HFF-Myc (cell line): ENCODE measurements around the gene PPP2R5C.

ENCODE experiments used
- DNase-seq: peaks from one replicate; pipeline ENCODE4 v3.0.0-alpha.2; 2011; ENCODE audit warnings: low read depth; ENCODE audit errors: extremely low read depth
- H3K4me3 ChIP-seq: replicated peaks from 2 replicates; pipeline ENCODE4 v1.5.1; 2011; ENCODE audit warnings: low read depth, mild to moderate bottlenecking, control low read depth, low read length
- CTCF ChIP-seq: IDR thresholded peaks from 2 replicates; pipeline ENCODE4 v1.5.1; 2012; ENCODE audit warnings: mild to moderate bottlenecking, low read depth, low read length, control low read depth; ENCODE audit errors: missing control alignments

The PPP2R5C gene

DNA sequence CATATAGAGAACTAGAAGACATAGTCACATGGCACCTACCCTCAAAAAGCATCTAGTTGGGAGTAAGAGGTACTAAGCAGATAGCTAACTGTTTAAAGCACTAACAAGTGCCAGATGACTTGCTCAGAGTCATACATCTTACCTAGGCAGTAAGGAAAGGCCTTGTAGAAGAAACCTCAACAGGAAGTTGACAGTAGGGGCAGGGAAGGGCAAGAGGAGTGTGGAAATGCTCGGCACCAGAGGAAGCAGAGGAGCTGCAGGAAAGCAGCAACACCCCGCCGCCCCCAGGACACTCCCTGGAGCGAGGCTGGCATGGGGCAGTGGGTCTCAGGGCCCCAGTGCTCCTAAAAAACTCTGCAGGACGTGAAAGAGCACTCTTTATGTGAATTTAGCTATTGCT, 92.9 kb downstream of the PPP2R5C start:
- H3K4me3 ChIP-seq: no peak overlapping the region
- DNase-seq: no peak
- no peak for TF ChIP-seq CTCF

DNA sequence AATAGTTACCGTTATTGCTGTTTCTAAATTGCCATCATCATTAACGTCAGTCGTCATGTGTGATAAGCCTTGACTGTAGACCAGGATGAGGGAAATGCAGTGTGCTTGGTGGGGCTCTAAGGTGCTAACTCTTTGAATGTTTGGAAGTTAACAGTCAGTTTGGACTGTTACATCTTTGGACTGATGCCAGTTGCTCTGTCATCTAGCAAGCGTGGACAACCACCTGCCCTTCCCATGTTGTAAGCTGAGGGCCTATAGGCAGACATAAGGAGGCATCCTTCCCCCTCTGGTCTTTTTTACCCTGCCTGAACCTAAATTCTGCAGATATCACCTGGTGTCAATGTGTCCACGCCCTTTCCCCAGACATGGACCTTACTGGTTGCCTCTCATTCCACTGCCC, 94.4 kb downstream of the PPP2R5C start:
- no peak for DNase-seq
- no peak for TF ChIP-seq CTCF
- no peak overlapping the region for H3K4me3 ChIP-seq

DNA sequence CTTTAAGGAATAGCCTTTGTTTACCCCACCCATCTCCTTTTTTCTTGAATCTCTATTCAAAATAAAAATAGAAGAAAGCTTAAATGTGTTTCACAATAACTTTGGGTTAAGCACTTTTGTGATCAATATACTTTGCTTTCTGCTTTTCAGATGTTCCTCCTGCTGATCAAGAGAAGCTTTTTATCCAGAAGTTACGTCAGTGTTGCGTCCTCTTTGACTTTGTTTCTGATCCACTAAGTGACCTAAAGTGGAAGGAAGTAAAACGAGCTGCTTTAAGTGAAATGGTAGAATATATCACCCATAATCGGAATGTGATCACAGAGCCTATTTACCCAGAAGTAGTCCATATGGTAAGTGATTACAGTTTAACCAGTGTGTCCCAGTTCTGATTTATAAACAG, 95.0 kb downstream of the PPP2R5C start:
- no peak for TF ChIP-seq CTCF
- DNase-seq: no peak
- no peak overlapping the region for H3K4me3 ChIP-seq

DNA sequence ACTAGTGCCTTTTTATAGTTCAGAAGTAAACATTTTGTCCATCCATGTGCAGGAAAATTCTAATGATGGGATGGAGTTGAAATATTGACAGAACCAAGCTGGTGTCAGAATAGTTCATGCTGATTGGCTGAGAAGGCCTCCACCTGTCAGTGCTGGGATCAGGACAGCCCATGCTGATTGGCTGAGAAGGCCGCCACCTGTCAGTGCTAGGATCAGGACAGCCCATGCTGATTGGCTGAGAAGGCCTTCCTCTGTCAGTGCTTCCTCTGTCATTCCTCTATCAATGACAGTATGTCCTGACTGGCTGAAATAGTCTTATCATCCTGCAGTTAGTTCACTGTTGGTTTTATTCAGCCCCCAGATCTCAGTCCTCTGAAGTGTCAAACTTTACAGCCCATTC, 95.7 kb downstream of the PPP2R5C start:
- no peak overlapping the region for H3K4me3 ChIP-seq
- TF ChIP-seq CTCF: no peak
- DNase-seq: no peak

GRCh38 chr14:101858791-101859537, 97.5 kb downstream of the PPP2R5C start:
- DNase-seq: no peak
- no peak for TF ChIP-seq CTCF
- no peak overlapping the region for H3K4me3 ChIP-seq

- no peak for TF ChIP-seq CTCF
- DNase-seq: no peak
- no peak overlapping the region for H3K4me3 ChIP-seq
These were observed 98.0 kb downstream of the PPP2R5C start for GRCh38 chr14:101859538-101859902.

DNA sequence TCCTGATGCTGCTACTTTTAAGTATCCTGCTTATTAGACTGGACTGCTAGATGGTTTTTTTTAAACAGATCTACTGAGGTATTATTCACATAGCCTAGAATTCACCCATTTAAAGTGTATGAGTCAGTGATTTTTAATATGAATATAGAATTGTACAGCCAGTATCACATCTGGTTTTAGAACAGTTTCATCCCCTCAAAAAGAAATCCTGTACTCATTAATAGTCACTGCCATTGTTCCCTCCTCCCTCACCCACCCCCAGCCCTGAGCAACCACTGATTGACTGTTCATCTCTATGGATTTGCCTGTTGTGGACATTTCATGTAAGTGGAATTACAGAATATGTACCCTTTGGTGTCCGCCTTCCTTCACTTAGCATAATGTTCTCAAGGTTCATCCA, 98.4 kb downstream of the PPP2R5C start:
- no peak overlapping the region for H3K4me3 ChIP-seq
- no peak for TF ChIP-seq CTCF
- DNase-seq: no peak
